HG03175 (cell line): ENCODE data around the gene SP1.
"Not testable (repeated sequence)": the region's sequence is repeated elsewhere in the genome, so short reads cannot be mapped to it uniquely, and the experiment has no call there.

Experiments used
- ATAC-seq: cut with Tn5 transposase; IDR thresholded peaks from one replicate; pipeline ENCODE4 v1.9.1; 2021; ENCODE audit warnings: mild to moderate bottlenecking, moderate library complexity; ENCODE audit not compliant: unreplicated experiment

Gene SP1

GRCh38 chr12:53410951-53411350, 31.0 kb downstream of the SP1 start:
- no peak for ATAC-seq

- no peak for ATAC-seq
Observed at GRCh38 chr12:53413485-53414204, 33.7 kb downstream of the SP1 start.

GRCh38 chr12:53414756-53415417, 34.9 kb downstream of the SP1 start:
- no peak for ATAC-seq

- ATAC-seq, result not testable (repeated sequence)
Observed at GRCh38 chr12:53415752-53416389, 35.9 kb downstream of the SP1 start.

GRCh38 chr12:53417291-53417816, 37.4 kb downstream of the SP1 start:
- not testable (repeated sequence) for ATAC-seq

GRCh38 chr12:53418221-53418620, 38.2 kb downstream of the SP1 start:
- ATAC-seq, result no peak

- no peak for ATAC-seq
Observed at GRCh38 chr12:53419756-53420155, 39.8 kb downstream of the SP1 start.

GRCh38 chr12:53422247-53422646, 42.3 kb downstream of the SP1 start:
- ATAC-seq, result not testable (repeated sequence)

GRCh38 chr12:53423597-53423996, 43.6 kb downstream of the SP1 start, which contains the start of gene AMHR2:
AMHR2 (plus strand) TSS chr12:53423855; CDS start chr12:53423935, 80 bp downstream.
- ATAC-seq, result no peak

GRCh38 chr12:53424626-53425514, 44.9 kb downstream of the SP1 start:
- ATAC-seq, result no peak

- no peak for ATAC-seq
Observed at GRCh38 chr12:53425515-53426150, 45.7 kb downstream of the SP1 start.

- ATAC-seq, result no peak
Observed at GRCh38 chr12:53427905-53428594, 48.1 kb downstream of the SP1 start.

GRCh38 chr12:53428741-53429140, 48.8 kb downstream of the SP1 start:
- no peak for ATAC-seq

GRCh38 chr12:53430116-53430515, 50.1 kb downstream of the SP1 start:
- ATAC-seq, result no peak

GRCh38 chr12:53431187-53431586, 51.2 kb downstream of the SP1 start:
- ATAC-seq, result no peak

GRCh38 chr12:53435326-53435725, 55.4 kb downstream of the SP1 start:
- not testable (repeated sequence) for ATAC-seq

GRCh38 chr12:53439582-53439981, 59.6 kb downstream of the SP1 start:
- ATAC-seq, result not testable (repeated sequence)

- ATAC-seq, result peak; percentile 99
Observed at GRCh38 chr12:53441040-53441833, 61.3 kb downstream of the SP1 start, which contains the start of gene PRR13. PRR13 (plus strand) TSS chr12:53441734; CDS start chr12:53442715, 981 bp downstream.

- ATAC-seq, result no peak
Observed at GRCh38 chr12:53443955-53444354, 64.0 kb downstream of the SP1 start.
